SH-SY5Y (cell line): Measurements from ENCODE around the gene CPXM2.

Experiments
- GATA2 ChIP-seq: IDR thresholded peaks from 2 replicates; pipeline ENCODE4 v1.6.1; 2011; ENCODE audit warnings: mild to moderate bottlenecking, low read depth, low read length
- GATA3 ChIP-seq: IDR thresholded peaks from 2 replicates; pipeline ENCODE4 v1.6.1; 2011; ENCODE audit warnings: low read depth, mild to moderate bottlenecking, low read length, moderate library complexity

GRCh38 chr10:123879606-123880257 lies 11.9 kb downstream of the CPXM2 start:
- no peak for TF ChIP-seq GATA2
- no peak for TF ChIP-seq GATA3
